Right lobe of liver (tissue), 6 donors: Measurements from ENCODE around the gene TTF1. TPM values are rescaled to one million over a fixed set of nuclear protein-coding genes. Genes with fewer than 3 reads are reported as not detected.

Experiments used
- ATAC-seq, 4 donors: fragments of 200-7000 bp; cut with Tn5 transposase; one replicate each; pipeline ENCODE4 v1.9.1; 2020; ENCODE audit warnings: mild to moderate bottlenecking in 4 of 4, moderate library complexity in 4 of 4
- DNase-seq, 3 donors: peaks; one replicate each; pipeline ENCODE4 v3.0.0-alpha.2; 2020
- H3K27ac ChIP-seq, 3 donors: fragments of 200-600 bp; one replicate each; pipeline ENCODE4 v1.8.0; 2022
- H3K27me3 ChIP-seq, 2 donors: fragments of 200-600 bp; one replicate each; pipeline ENCODE4 v1.8.0; 2022
- H3K36me3 ChIP-seq, 4 donors: fragments of 200-600 bp; sonication (generic) in 1 of 4; one replicate each; pipeline versions ENCODE4 v1.5.1 to v1.8.0; 2017 to 2022; ENCODE audit warnings: control low read depth in 1 of 4
- H3K4me1 ChIP-seq, 4 donors: fragments of 200-600 bp; sonication (generic) in 1 of 4; one replicate each; pipeline versions ENCODE4 v1.5.1 to v1.8.0; 2017 to 2022; ENCODE audit warnings: control low read depth in 1 of 4
- H3K4me3 ChIP-seq, 3 donors: fragments of 200-600 bp; one replicate each; pipeline ENCODE4 v1.8.0; 2022
- H3K9me3 ChIP-seq, 4 donors: fragments of 200-600 bp; sonication (generic) in 1 of 4; one replicate each; pipeline versions ENCODE4 v1.5.1 to v1.8.0; 2017 to 2022; ENCODE audit warnings: control low read depth in 1 of 4
- CTCF ChIP-seq, 4 donors: fragments of 200-600 bp in 3 of 4; fragments of 450-650 bp in 1 of 4; IDR thresholded peaks; one replicate each; pipeline versions ENCODE4 v1.5.1 to v1.8.0; 2016 to 2022; ENCODE audit warnings: antibody characterized with exemption in 4 of 4, mild to moderate bottlenecking in 2 of 4
- POLR2A ChIP-seq: fragments of 450-650 bp; IDR thresholded peaks from one replicate; pipeline ENCODE4 v1.6.1; 2017; ENCODE audit warnings: antibody characterized with exemption, mild to moderate bottlenecking
- WGBS: methylation state at CpG from one replicate; pipeline ENCODE4 v1.1.6; 2018; ENCODE audit warnings: low coverage, low lambda C conversion rate; ENCODE audit not compliant: insufficient coverage; ENCODE audit errors: missing lambda C conversion rate; 5-methylcytosine and 5-hydroxymethylcytosine counted together
- intact Hi-C, 2 donors: fragments of 100-400 bp; cut with DNase I; formaldehyde crosslinking; loops; one replicate each; pipeline versions ENCODE4 v1.11.2 to v1.14.1; 2022
- total RNA-seq, 6 experiments: library from RNA; depleted of rRNA in 2 of 6; stranded (reverse); fragments of >200 nt in 2 of 6; fragmentation: NEBNext Ultra II Directional in 3 of 6; extraction: Animal tissue kit (Norgen Biotek cat#: 25700) in 3 of 6; gene quantifications; one replicate each; pipeline versions ENCODE4 v1.1.0 to v1.2.4, GENCODE V29; 2016 to 2023
- donor health status: DM: no; HTN: yes; CAD: no.
- donor health status: DM: no; HTN: no; CAD: no.
- donor health status: DM: no; HTN: no; CAD: no.
- donor health status: DM: no; HTN: yes; CAD: no.
- donor health status: DM: no; HTN: yes; CAD: no.

TTF1 gene
- total RNA-seq, 6 experiments from 2014 or later = 2.2 to 6.0 (median 3.4) TPM

GRCh38 chr9:132395560-132395959, 11.1 kb downstream of the TTF1 start:
- H3K4me1 ChIP-seq = no peaks in the 10 kb centered on the region
- H3K27ac ChIP-seq = no peak overlapping the region
- no peaks in the 10 kb centered on the region for H3K27me3 ChIP-seq
- ATAC-seq = no peak
- intact Hi-C loops = no loop called here
- no peak for DNase-seq
- peaks cover 4 to 58% (median 32%) of the 10 kb centered on the region in 4 donors for H3K36me3 ChIP-seq
- no peaks in the 10 kb centered on the region for H3K9me3 ChIP-seq
- no peak overlapping the region for H3K4me3 ChIP-seq
- 94% methylated on average over 11 of the region's 11 CpGs for WGBS
- TF ChIP-seq POLR2A = no peak
- TF ChIP-seq CTCF (IDR thresholded peaks at IDR 0.05) = no peak

- WGBS = 87% methylated on average over 4 of the region's 11 CpGs
- TF ChIP-seq POLR2A (no peak), CTCF (IDR thresholded peaks at IDR 0.05) (no peak)
- H3K27me3 ChIP-seq = no peaks in the 10 kb centered on the region
- peaks cover 0 to 75% (median 38%) of the 10 kb centered on the region in 4 donors for H3K36me3 ChIP-seq
- no peak overlapping the region for H3K4me3 ChIP-seq
- ATAC-seq = no peak
- no peaks in the 10 kb centered on the region for H3K9me3 ChIP-seq
- no peaks in the 10 kb centered on the region for H3K4me1 ChIP-seq
- no peak overlapping the region for H3K27ac ChIP-seq
- no peak for DNase-seq
- intact Hi-C loops = no loop called here
Observed at GRCh38 chr9:132391449-132391848, 15.2 kb downstream of the TTF1 start.

- no peak for ATAC-seq
- H3K9me3 ChIP-seq = no peaks in the 10 kb centered on the region
- H3K4me3 ChIP-seq = no peak overlapping the region
- no peak for DNase-seq
- no peaks in the 10 kb centered on the region for H3K27me3 ChIP-seq
- H3K36me3 ChIP-seq = peaks cover 0 to 75% (median 38%) of the 10 kb centered on the region in 4 donors
- WGBS = 85% methylated on average over 6 of the region's 7 CpGs
- intact Hi-C loops = no loop called here
- no peak overlapping the region for H3K27ac ChIP-seq
- H3K4me1 ChIP-seq = no peaks in the 10 kb centered on the region
- TF ChIP-seq CTCF (IDR thresholded peaks at IDR 0.05) = no peak
- no peak for TF ChIP-seq POLR2A
Observed at GRCh38 chr9:132390966-132391365, 15.7 kb downstream of the TTF1 start.

- WGBS = 100% methylated on average over 5 of the region's 7 CpGs
- DNase-seq = no peak
- ATAC-seq = no peak
Observed at GRCh38 chr9:132387133-132387532, 19.5 kb downstream of the TTF1 start.

More at GRCh38 chr9:132387133-132387532, 19.5 kb downstream of the TTF1 start:
- Histone ChIP-seq H3K4me1 (no peaks in the 10 kb centered on the region), H3K36me3 (peaks cover 0 to 64% (median 32%) of the 10 kb centered on the region in 4 donors), H3K9me3 (no peaks in the 10 kb centered on the region), H3K27me3 (no peaks in the 10 kb centered on the region), H3K27ac (no peak overlapping the region), H3K4me3 (no peak overlapping the region)
- intact Hi-C loops = no loop called here
- TF ChIP-seq POLR2A (no peak), CTCF (IDR thresholded peaks at IDR 0.05) (no peak)
